GM18502 (cell line): ENCODE measurements around the gene KIF6.

Experiments
- ATAC-seq: cut with Tn5 transposase; IDR thresholded peaks from one replicate; pipeline ENCODE4 v1.9.1; 2021; ENCODE audit warnings: mild to moderate bottlenecking; ENCODE audit not compliant: unreplicated experiment, poor library complexity

The KIF6 gene

GRCh38 chr6:39365281-39366074 lies 359.7 kb downstream of the KIF6 start:
- no peak for ATAC-seq

DNA sequence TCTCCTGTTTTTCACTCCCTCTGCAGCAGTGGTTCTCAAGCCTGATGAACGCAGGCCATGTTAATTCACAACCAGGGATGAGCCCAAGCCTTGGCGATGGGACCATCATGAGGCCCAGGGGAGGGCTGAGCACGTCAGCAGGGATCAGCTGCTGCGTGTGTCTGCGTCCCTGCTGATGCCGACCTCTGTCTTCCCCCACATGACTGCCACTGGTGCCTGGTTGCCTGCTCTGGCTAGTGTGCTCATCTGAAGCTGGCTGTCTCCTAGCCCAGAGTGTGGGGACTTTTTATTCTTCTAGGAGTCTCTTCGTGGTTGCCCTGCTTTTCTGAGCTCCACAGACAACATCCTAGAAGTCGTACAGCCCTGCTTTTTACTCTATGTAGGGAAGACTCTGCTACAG lies 361.9 kb downstream of the KIF6 start:
- no peak for ATAC-seq

GRCh38 chr6:39362487-39362865 lies 362.7 kb downstream of the KIF6 start:
- ATAC-seq: no peak

GRCh38 chr6:39361657-39362486 lies 363.3 kb downstream of the KIF6 start:
- no peak for ATAC-seq

GRCh38 chr6:39360378-39360777 lies 364.8 kb downstream of the KIF6 start:
- no peak for ATAC-seq

- no peak for ATAC-seq
These were observed 367.1 kb downstream of the KIF6 start for GRCh38 chr6:39357998-39358686.

DNA sequence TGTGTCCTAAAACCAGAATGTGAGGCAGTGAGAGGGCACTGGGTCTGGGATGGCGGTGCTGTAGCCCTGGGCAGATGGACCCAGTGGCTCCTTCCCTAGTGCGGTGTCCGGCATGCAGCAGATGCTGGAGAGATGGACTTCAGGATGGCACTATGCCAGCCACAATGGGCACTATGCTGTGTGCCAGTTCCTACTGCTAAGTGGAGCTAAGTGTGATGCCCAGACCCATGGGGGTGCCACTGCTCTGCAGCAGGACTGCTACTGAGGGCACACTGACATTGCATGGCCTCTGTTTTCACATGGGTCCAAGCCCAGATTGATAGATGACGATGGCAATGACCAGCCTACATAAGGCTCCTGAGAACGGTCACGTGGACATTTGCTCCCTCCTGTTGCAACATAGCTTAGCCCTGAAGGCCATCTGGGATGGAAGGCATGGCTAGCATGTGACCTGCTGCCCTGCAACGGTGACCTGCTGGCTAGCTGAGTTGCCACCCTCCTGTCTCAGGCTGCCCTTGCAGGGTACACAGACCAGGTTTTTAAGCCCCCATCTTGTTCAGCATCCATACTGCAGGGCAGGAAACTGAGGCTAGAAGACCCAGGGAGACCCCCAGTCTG lies 371.4 kb downstream of the KIF6 start:
- no peak for ATAC-seq

GRCh38 chr6:39350723-39351505 lies 374.3 kb downstream of the KIF6 start:
- no peak for ATAC-seq

DNA sequence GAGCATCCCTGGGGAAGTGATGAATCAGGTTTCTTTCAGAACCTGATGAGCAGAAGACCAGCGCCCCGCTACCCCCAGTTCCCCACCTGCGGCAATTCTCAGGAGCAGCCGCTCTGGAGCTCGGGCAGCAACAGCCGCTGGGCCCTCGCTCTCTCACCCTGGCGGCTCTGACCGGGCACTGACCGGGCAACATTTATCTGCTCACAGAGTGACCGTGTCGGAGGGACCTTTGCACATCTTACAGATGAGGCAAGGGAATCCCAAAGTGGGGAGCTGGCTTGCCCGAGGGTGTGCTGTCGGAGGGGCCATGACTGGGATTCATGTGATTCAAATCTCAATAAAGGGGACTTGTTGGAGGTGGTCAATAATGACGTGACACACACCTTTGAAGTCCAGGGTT lies 376.5 kb downstream of the KIF6 start:
- no peak for ATAC-seq

GRCh38 chr6:39347906-39348585 lies 377.2 kb downstream of the KIF6 start:
- ATAC-seq: no peak

- ATAC-seq: no peak
These were observed 378.0 kb downstream of the KIF6 start for GRCh38 chr6:39347206-39347605.

GRCh38 chr6:39344821-39345280 lies 380.4 kb downstream of the KIF6 start:
- no peak for ATAC-seq

GRCh38 chr6:39343396-39343870 lies 381.8 kb downstream of the KIF6 start:
- ATAC-seq: no peak

DNA sequence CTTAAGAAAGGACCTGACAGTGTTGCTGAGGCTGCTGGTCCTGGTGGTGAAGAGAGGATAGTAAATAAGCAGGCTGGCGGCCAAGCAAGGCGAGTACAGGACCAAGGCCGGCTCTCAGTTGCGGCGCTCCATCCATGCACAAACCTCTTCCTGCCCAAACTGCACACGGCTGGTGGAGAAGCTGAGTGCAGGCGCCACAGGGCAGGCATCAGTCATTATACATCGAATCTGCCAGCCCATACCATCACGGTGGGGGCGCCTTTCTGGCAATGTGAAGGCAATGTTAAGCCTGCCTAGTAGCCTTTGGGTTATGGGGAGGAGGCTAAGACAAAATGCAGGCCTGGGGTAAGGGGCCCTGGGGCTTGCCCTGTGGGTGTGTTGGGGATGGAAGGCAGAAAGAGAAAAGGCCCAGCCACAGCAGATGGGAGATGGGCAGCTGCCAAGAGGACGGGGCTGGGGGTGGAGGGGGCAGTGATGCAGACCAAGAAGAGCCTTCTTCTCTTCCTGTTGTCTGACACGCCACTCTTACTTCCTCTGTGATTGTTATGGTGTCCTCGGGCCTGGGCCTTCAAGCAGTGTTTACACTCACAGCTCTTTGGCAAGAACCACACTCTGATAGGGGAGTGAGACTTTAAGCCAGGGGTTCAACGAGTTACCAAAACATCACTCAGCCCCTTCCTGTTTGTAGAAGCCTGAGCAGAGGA lies 382.4 kb downstream of the KIF6 start:
- peak; percentile 59 for ATAC-seq

- ATAC-seq: no peak
These were observed 383.3 kb downstream of the KIF6 start for GRCh38 chr6:39341937-39342336.

- ATAC-seq: no peak
These were observed 383.9 kb downstream of the KIF6 start for GRCh38 chr6:39341352-39341751.

DNA sequence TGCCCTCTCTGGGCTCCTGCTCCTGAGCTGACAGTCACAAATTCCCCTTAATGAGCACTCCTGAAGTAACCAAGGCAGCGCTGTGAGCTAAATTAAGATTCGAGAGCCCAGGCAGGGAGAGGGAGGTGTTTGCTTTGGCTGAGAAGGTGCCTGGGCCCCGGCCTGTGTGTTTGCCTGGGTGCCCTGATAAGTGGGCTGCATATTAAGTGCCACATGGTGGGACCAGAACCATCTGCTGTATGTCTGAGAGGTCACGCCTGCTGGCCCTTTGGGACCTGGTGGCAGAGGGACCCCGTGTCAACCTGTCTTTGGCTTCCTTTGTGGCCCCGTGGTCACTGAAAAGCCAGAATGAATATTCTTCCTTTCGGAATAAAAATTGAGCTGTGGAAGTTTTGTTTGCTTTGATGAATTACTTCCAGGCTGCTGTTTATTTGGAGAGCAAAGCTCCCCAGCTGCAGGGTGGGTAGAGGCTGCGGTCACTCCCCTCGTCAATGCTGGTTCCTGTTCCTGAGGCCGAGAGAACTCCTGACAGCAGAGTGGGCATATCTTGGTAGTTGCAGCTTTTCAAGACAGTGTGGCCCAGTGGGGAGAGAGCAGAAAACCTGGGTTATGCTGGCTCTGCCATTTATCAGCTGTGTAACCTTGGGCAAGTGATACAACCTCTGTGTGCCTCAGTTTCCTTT lies 385.2 kb downstream of the KIF6 start:
- no peak for ATAC-seq
